Muscle layer of colon (tissue), 2 donors: ENCODE data around the gene PDCD4.
"Not testable (repeated sequence)": the region's sequence is repeated elsewhere in the genome, so short reads cannot be mapped to it uniquely, and the experiment has no call there.

Source experiments
- H3K27ac ChIP-seq: one replicate; pipeline ENCODE4 v1.7.0; 2013; ENCODE audit warnings: low read depth, mild to moderate bottlenecking, low read length, moderate library complexity
- H3K27me3 ChIP-seq, 2 donors: one replicate each; pipeline ENCODE4 v1.7.0; 2013; ENCODE audit warnings: low read length in 2 of 2, mild to moderate bottlenecking in 2 of 2; ENCODE audit not compliant: insufficient read depth in 2 of 2, control insufficient read depth in 1 of 2
- H3K36me3 ChIP-seq: one replicate; pipeline ENCODE4 v1.7.0; 2013; ENCODE audit warnings: mild to moderate bottlenecking, low read length; ENCODE audit not compliant: insufficient read depth
- H3K4me1 ChIP-seq: one replicate; pipeline ENCODE4 v1.7.0; 2013; ENCODE audit warnings: mild to moderate bottlenecking, low read length; ENCODE audit not compliant: insufficient read depth
- H3K4me3 ChIP-seq, 2 donors: one replicate each; pipeline ENCODE4 v1.7.0; 2013; ENCODE audit warnings: low read length in 2 of 2, low read depth in 1 of 2, mild to moderate bottlenecking in 1 of 2, moderate library complexity in 1 of 2
- H3K9ac ChIP-seq: one replicate; pipeline ENCODE4 v1.7.0; 2013; ENCODE audit warnings: low read length
- H3K9me3 ChIP-seq: one replicate; pipeline ENCODE4 v1.7.0; 2013; ENCODE audit warnings: mild to moderate bottlenecking, low read length
- donor health status: abdominal sarcoma.
- donor health status: Adenocarcinoma of cecum.

PDCD4 gene

GRCh38 chr10:110898391-110898790, 26.7 kb downstream of the PDCD4 start:
- no peaks in the 10 kb centered on the region for H3K9me3 ChIP-seq
- H3K27me3 ChIP-seq, result no peaks in the 10 kb centered on the region
- H3K36me3 ChIP-seq, result peaks cover 31% of the 10 kb centered on the region
- no peak overlapping the region for H3K4me3 ChIP-seq
- no peak overlapping the region for H3K27ac ChIP-seq
- no peak overlapping the region for H3K9ac ChIP-seq
- H3K4me1 ChIP-seq, result peaks cover 23% of the 10 kb centered on the region

DNA sequence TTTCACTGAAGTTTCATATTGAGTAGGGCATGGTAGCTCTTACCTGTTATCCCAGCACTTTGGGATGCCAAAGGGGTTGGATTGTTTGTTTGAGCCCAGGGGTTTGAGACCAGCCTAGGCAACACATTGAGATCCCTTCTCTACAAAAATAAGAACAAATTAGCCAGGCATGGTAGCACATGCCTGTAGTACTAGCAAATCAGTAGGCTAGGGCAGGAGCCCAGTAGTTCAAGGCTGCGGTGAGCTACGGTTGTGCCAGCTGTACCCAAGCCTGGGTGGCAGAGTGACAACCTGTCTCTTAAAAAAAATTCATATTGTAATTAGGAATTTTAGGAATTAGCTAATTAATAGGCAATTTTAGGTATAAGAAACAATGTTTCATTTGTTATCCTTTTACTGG, 29.3 kb downstream of the PDCD4 start:
- Histone ChIP-seq H3K36me3 (peaks cover 25% of the 10 kb centered on the region), H3K4me3 (no peak overlapping the region), H3K27ac (no peak overlapping the region), H3K27me3 (no peaks in the 10 kb centered on the region), H3K9ac (no peak overlapping the region), H3K4me1 (peaks cover 19% of the 10 kb centered on the region), H3K9me3 (no peaks in the 10 kb centered on the region)

DNA sequence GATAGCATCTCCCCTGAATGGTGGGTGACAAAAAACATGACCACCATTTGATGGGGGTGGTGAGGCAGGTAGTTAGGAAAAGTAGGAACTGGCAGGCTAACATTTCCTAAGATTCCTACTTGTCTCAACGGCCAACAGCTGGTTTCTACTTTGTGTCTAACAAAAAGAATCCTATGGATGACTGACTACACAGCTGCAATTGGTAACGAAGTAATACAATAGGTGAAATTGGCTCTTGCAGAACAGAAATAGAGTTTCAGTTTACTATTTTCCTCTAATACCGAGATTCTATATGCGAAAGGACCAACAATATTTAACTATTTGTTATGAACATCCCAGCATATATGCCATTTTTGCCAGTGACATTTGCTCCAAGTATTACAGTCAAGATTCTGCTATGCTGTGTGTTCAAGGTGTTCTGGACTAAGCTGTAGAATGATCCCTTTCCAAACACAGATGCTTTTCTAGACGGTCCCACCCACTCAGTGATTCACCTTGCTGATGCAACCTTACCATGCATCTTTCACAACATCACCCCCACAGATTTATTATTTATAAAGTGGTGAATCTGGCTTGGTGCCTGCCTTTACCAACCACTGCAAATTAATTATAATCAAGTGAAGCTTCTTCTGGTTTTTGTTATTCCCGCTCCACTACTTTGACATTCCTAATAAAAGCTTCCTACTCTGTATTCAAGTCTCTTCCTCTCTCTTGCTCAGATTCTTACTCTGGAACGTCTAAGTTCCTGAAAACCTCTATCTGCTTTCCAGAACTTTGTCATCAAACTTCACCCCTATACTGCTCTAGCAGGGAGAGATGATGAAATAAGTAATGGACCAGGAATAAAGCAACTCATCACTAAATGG, 30.5 kb downstream of the PDCD4 start:
- H3K27me3 ChIP-seq, result no peaks in the 10 kb centered on the region
- no peak overlapping the region for H3K4me3 ChIP-seq
- H3K9ac ChIP-seq, result no peak overlapping the region
- peaks cover 10% of the 10 kb centered on the region for H3K4me1 ChIP-seq
- no peak overlapping the region for H3K27ac ChIP-seq
- H3K9me3 ChIP-seq, result no peaks in the 10 kb centered on the region
- H3K36me3 ChIP-seq, result peaks cover 20% of the 10 kb centered on the region

DNA sequence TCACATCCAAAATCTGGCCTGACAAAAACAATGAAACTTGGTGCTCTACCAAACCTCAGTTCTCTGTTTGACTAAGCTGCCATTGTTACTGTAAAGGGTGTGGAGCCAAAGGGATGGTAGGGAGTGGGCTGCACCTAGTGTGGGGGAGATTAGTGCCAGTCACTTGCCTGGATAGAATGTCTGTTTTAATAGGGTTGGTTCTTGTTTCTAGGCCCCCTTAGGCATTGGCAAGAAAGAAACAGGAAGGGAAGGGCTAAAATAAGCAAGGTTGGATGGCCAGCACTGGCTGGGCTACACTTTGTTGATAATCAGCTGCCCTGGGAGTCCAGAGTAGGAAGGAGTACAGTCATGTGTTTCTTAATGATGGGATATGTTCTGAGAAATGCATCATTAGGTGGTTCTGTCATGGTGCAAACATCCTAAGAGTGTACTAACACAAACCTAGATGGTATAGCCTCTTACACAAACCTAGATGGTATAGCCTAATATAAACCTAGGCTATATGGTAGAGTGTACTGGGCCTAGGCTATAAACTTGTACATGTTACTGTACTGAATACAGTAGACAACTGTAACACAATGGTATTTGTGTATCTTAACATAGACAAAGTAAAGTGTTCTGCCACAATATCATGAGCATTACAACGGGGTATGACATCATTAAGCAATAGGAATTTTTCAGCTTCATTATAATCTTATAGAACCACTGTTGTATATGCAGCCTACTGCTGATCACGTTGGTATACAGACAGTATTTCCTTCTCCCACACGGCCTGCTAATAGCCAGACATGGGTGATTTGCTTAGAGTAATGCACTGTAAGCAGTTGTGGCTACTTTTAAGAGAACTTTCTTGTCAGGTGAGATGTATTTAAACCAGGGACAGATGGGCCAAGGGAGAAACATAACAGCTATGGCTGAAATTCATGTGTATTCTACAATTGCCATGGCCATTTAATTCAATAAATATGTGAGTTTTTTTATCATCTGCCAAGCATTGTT, 31.9 kb downstream of the PDCD4 start:
- H3K4me1 ChIP-seq, result peaks cover 8% of the 10 kb centered on the region
- peaks cover 20% of the 10 kb centered on the region for H3K36me3 ChIP-seq
- no peaks in the 10 kb centered on the region for H3K27me3 ChIP-seq
- peak overlapping the region; percentile 9 for H3K27ac ChIP-seq
- H3K9ac ChIP-seq, result no peak overlapping the region
- H3K9me3 ChIP-seq, result no peaks in the 10 kb centered on the region
- no peak overlapping the region for H3K4me3 ChIP-seq

DNA sequence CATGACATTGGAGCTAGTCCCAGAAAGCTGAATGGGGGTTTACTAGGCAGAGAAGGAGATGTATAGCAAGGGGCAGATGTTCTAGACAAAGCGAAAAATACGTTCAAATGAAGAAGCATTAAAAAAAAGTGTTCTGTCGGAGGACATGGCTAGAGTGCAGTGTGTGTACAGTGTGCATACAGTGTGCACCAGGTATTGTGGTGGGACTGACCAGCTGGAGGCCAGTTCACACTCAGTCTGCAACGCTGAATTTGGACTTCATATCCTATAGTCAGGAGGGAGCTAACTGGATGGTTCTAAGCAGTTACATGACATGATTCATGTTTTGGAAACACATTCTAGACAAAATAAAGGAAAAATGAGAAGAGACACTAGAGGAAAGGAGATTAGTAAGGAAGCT, 38.4 kb downstream of the PDCD4 start:
- no peaks in the 10 kb centered on the region for H3K9me3 ChIP-seq

GRCh38 chr10:110912374-110912773, 40.6 kb downstream of the PDCD4 start:
- Histone ChIP-seq H3K36me3 (no peaks in the 10 kb centered on the region), H3K4me3 (no peak overlapping the region)

More for the DNA sequence above, 38.4 kb downstream of the PDCD4 start:
- H3K4me3 ChIP-seq, result no peak overlapping the region
- H3K27me3 ChIP-seq, result no peaks in the 10 kb centered on the region
- H3K4me1 ChIP-seq, result no peaks in the 10 kb centered on the region
- no peak overlapping the region for H3K9ac ChIP-seq
- H3K36me3 ChIP-seq, result no peaks in the 10 kb centered on the region
- H3K27ac ChIP-seq, result no peak overlapping the region

GRCh38 chr10:110914431-110914830, 42.7 kb downstream of the PDCD4 start:
- no peak overlapping the region for H3K9ac ChIP-seq
- H3K27me3 ChIP-seq, result no peaks in the 10 kb centered on the region
- H3K4me3 ChIP-seq, result no peak overlapping the region
- H3K27ac ChIP-seq, result no peak overlapping the region
- no peaks in the 10 kb centered on the region for H3K9me3 ChIP-seq
- H3K36me3 ChIP-seq, result no peaks in the 10 kb centered on the region
- peaks cover 6% of the 10 kb centered on the region for H3K4me1 ChIP-seq

More at GRCh38 chr10:110912374-110912773, 40.6 kb downstream of the PDCD4 start:
- Histone ChIP-seq H3K9me3 (no peaks in the 10 kb centered on the region), H3K9ac (no peak overlapping the region), H3K4me1 (no peaks in the 10 kb centered on the region), H3K27ac (no peak overlapping the region), H3K27me3 (no peaks in the 10 kb centered on the region)

DNA sequence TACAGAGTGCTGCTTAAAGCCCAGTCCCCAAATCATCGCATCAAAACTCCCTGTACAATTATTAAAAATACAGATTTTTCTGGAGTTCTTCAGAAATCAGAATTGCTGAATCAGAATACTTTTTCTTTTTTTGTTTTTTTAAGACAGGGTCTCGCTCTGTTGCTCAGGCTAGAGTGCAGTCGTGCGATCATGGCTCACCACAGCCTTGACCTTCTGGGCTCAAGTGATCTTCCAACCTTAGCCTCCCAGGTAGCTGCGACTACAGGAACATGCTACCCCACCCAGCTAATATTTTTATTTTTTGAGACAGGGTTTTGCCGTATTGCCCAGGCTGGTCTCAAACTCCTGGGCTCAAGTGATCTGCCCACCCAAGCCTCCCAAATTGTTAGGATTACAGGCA, 43.3 kb downstream of the PDCD4 start:
- Histone ChIP-seq H3K9me3 (no peaks in the 10 kb centered on the region), H3K4me3 (no peak overlapping the region), H3K4me1 (peaks cover 6% of the 10 kb centered on the region), H3K36me3 (no peaks in the 10 kb centered on the region), H3K27ac (no peak overlapping the region), H3K27me3 (no peaks in the 10 kb centered on the region), H3K9ac (no peak overlapping the region)

- H3K4me1 ChIP-seq, H3K4me3 ChIP-seq, H3K27ac ChIP-seq, H3K27me3 ChIP-seq, H3K9ac ChIP-seq, H3K9me3 ChIP-seq, H3K36me3 ChIP-seq: not testable (repeated sequence)
These were observed 43.9 kb downstream of the PDCD4 start for GRCh38 chr10:110915600-110915999.

GRCh38 chr10:110916554-110917346, 45.0 kb downstream of the PDCD4 start:
- H3K9me3 ChIP-seq, result no peaks in the 10 kb centered on the region
- H3K27me3 ChIP-seq, result no peaks in the 10 kb centered on the region
- no peaks in the 10 kb centered on the region for H3K36me3 ChIP-seq
- no peak overlapping the region for H3K4me3 ChIP-seq
- no peak overlapping the region for H3K9ac ChIP-seq
- H3K27ac ChIP-seq, result no peak overlapping the region
- H3K4me1 ChIP-seq, result peaks cover 13% of the 10 kb centered on the region

DNA sequence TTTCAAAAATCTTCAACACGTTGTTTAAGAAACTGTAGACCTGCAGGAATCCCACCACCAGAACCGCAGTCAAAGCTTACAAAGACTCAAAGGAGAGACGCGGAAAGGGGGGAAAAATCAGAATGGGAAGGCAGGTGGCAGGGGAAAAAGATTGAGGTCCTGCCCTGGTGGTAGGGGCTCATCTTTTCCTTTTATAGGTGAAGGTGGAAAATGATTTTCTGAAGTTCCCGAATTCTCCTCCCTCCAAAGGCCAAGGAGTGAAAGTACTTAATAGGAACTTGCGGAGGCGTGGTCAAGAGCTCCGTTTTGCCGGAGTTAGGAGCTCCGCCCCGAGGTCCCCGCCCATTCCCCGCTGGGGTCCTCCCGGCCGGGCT, 46.5 kb downstream of the PDCD4 start:
- peak overlapping the region; percentile 55 to 97 for H3K4me3 ChIP-seq
- H3K27ac ChIP-seq, result peak overlapping the region; percentile 94
- H3K4me1 ChIP-seq, result peaks cover 13% of the 10 kb centered on the region
- no peaks in the 10 kb centered on the region for H3K9me3 ChIP-seq
- no peaks in the 10 kb centered on the region for H3K27me3 ChIP-seq
- H3K9ac ChIP-seq, result peak overlapping the region; percentile 54
- no peaks in the 10 kb centered on the region for H3K36me3 ChIP-seq
